GM13977 (cell line): ENCODE results near the gene GAMT.

Experiments used
- DNase-seq: peaks from one replicate; pipeline ENCODE4 v3.0.0; 2012; ENCODE audit warnings: low spot score
- in situ Hi-C: fragments of 300-500 bp; cut with MboI; formaldehyde crosslinking; loops from one replicate; pipeline ENCODE4 v1.12.0; 2022; ENCODE audit warnings: low sequenced_read_pairs, low pct_unique_long_range_greater_than_20kb, mixed read lengths, inconsistent platforms; ENCODE audit not compliant: unreplicated experiment
- TF ChIP-seq, protein P1 (sequence below): IDR thresholded peaks from 2 replicates; pipeline ENCODE4 v1.5.1; 2012; ENCODE audit warnings: mild to moderate bottlenecking, control low read depth; ENCODE audit not compliant: insufficient read depth; ENCODE audit errors: extremely low read depth, missing control alignments

GAMT gene

DNA sequence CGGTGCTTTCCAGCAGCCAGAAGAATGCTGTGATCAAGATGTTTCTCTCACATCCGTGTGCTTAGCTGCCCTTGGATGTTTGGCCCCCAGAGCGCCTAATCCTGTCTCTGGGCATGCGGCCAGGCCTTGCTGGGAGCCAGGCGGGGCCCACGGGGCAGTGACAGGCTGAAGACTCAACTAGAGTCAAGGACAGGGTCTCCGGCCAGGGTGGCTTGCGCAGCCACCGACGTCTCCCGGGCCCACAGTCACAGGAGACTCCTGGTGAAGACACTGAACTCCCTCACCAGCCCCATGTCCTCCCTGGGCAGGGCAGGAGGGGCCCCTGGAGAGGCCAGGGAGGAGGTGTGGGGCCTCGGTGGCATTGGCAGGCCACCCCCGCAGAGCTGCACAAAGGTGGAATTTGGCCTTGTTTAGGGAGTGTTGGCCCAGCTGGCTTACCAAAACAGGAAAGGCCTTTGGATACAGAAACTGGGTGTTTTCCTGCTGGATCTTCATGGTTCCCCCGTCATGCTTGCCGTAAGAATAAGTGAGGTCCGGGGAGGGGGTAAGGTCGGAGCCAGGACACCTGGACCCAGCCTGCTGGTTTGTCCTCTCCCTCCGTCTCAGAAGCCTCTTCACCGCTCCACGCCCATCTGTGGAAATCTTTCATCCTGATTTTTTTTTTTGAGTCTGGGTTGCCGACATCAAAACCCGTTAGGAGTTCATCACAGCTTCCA is 27.6 kb downstream of the GAMT start:
- TF ChIP-seq, protein P1, sequence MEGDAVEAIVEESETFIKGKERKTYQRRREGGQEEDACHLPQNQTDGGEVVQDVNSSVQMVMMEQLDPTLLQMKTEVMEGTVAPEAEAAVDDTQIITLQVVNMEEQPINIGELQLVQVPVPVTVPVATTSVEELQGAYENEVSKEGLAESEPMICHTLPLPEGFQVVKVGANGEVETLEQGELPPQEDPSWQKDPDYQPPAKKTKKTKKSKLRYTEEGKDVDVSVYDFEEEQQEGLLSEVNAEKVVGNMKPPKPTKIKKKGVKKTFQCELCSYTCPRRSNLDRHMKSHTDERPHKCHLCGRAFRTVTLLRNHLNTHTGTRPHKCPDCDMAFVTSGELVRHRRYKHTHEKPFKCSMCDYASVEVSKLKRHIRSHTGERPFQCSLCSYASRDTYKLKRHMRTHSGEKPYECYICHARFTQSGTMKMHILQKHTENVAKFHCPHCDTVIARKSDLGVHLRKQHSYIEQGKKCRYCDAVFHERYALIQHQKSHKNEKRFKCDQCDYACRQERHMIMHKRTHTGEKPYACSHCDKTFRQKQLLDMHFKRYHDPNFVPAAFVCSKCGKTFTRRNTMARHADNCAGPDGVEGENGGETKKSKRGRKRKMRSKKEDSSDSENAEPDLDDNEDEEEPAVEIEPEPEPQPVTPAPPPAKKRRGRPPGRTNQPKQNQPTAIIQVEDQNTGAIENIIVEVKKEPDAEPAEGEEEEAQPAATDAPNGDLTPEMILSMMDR, result no peak
- in situ Hi-C loops, result no loop called here
- DNase-seq, result no peak

DNA sequence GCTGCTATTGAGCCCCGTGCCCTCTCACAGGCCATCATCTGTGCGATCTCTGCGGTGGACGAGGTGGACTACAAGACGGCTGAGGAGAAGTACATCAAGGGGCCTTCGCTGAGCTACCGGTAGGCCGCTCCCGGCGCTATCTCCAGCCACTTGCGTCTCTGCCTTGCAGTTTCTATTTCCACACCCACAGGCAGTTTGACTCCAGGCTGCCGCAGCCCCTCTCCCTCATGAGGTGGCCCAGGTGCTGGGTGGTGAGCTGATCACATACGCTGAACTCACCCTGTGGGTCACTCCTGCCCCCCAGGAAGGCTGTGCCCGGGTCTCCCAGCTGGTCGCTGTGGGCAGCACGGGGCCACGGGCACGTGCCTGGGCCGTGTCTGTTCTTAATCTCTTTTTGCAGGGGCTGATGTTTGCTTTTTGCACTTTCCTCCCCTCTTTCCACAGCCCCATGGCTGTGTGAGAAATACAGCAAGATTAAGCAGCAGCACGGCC is 28.3 kb downstream of the GAMT start:
- TF ChIP-seq, protein P1, result no peak
- in situ Hi-C loops, result no loop called here
- DNase-seq, result no peak

DNA sequence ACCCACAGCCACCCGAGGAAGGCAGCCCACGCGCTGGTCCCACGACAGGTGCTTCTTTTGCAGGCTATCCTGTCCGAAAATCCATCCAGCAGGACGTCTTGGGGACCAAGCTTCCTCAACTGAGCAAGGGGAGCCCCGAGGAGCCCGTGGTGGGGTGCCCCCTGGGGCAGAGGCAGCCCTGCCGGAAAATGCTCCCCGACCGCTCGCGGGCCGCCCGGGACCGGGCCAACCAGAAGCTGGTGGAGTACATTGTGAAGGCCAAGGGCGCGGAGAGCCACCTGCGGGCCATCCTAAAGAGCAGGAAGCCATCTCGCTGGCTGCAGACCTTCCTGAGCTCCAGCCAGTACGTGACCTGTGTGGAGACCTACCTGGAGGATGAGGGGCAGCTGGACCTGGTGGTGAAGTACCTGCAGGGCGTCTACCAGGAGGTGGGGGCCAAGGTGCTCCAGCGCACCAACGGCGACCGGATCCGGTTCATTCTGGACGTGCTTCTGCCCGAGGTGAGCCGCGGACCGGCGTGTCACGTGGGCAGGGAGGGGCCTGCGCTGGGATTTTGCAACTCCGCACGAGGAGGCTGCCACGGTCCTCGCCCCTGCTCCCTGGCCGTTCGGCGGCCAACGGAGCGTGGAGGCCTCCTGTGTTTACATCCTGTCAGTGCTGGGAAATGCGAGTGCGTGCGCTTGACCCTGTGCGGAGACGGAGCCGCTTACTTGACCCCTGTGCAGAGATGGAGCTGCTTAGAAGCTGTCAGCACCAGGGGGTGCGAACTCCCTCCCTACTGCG is 30.6 kb downstream of the GAMT start:
- TF ChIP-seq, protein P1, result no peak
- in situ Hi-C loops, result no loop called here
- no peak for DNase-seq

DNA sequence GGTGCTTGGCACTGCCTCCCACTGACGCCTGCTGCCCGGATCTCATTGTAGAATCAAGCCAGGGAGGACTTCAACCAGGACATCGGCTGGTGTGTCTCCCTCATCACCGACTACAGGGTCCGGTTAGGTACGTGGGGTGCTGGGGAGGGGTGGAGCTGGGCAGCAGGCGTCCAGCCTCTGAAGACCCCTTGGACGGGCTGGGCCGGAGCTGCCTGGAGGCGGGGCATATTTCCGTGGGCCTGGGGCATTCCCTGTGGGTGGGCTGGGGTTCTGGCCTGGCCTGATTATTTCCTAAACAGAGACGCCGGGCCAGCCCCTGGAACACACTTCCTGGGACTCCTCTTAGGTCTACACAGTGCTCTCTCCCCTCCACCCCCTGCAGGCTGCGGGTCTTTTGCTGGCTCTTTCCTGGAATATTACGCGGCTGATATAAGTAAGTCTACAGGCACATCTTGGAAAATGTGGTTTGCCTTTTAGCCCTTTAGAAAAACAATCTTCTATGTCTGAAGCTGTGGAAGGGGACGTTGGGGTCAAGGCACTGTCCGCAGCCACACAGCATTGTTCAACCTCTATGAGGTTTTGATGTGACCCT is 32.0 kb downstream of the GAMT start:
- TF ChIP-seq, protein P1, result no peak
- DNase-seq, result no peak
- in situ Hi-C loops, result no loop called here

DNA sequence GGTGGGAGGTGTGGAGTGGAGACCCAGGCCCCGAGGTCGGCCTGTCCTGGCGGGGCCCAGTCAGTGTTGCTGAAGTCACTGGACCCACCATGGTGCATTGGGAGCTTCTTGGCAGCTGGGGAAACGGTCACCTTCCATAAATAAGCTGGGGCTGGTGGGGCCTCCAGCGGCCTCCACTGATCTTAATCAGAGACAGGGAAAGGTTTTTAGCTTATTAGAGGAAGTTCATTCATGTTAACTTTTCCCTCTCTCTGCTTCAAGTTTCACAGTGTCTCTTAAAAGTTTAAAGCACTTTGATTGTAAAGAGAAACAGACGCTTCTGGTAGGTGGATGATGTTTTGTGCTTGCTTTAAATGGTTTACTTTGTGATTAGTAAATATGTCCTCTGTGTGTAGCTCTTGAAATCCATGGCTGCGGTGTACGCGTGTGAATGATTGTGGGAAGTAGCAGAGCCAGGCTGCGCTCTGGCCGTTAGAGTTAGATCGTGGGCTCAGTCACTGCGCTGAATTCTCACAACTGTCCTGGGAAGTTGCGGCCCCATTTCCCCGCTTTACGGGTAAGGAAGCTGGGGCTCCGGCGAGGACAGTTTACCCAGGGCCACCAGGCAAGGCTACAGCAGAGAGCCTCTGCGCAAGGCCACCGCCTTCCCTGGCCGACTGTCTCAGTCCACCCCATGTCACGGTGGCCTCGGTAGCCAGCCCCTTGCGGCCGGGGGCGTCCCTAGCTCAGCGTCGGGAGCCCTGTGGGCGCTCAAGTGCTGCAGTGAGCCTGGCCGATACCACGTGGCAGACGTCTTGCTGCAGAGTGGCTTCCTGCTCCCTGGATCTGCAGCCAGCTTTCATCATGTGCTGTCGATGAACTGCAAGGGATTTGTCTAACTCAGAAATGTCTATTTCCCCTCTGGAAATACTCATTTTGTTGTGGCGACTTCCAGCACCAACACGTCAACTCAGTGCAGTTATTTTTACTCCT is 34.2 kb downstream of the GAMT start:
- DNase-seq, result no peak
- in situ Hi-C loops, result no loop called here
- TF ChIP-seq, protein P1, result no peak

DNA sequence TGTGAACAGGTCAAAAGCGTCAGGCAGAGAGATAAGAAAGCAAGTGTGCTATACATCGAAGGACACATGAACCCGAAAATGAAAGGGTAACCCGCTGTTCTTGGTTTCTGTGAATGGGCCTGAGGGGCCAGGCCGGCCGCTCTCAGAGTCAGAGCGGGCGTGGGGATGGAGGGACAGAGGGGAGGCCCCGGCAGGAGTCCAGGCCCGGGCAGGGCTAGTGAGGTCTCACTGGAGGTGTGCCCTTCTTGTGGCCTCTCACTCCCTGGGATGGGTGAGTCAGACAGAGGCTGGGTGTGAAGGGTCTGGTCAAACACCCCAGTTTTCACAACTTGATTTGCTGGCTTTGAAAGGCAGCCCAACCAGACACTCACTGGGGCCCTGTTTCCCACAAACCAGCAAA is 35.0 kb downstream of the GAMT start:
- no peak for DNase-seq
- TF ChIP-seq, protein P1, result no peak
- in situ Hi-C loops, result no loop called here
